ENCODE measurements around the gene ACY1. TPM values are rescaled to one million over a fixed set of nuclear protein-coding genes. Genes with fewer than 3 reads are reported as not detected.

Gene ACY1
- total RNA-seq, 1 donor from 2014 or later, result 24.5 TPM

- H3K4me1 Mint-ChIP-seq (ENCODE audit: low read depth), result peaks cover 6% of the 10 kb centered on the region
Observed at GRCh38 chr3:52037291-52037690, 54.0 kb downstream of the ACY1 start.

GRCh38 chr3:52038227-52038626 is 54.9 kb downstream of the ACY1 start:
- no peak for TF ChIP-seq CTCF (IDR thresholded peaks at IDR 0.05)
- H3K4me3 Mint-ChIP-seq (ENCODE audit: unreplicated experiment), result no peak overlapping the region
- no peaks in the 10 kb centered on the region for H3K9me3 Mint-ChIP-seq (ENCODE audit: low read depth)
- no peaks in the 10 kb centered on the region for H3K27me3 Mint-ChIP-seq (ENCODE audit: low read depth)
- H3K36me3 Mint-ChIP-seq (ENCODE audit: low read depth), result no peaks in the 10 kb centered on the region
- DNase-seq (ENCODE audit: low spot score), result no peak
- peaks cover 6% of the 10 kb centered on the region for H3K4me1 Mint-ChIP-seq (ENCODE audit: low read depth)
- H3K27ac Mint-ChIP-seq (ENCODE audit: unreplicated experiment), result no peak overlapping the region

More at GRCh38 chr3:52037291-52037690, 54.0 kb downstream of the ACY1 start:
- DNase-seq (ENCODE audit: low spot score), result no peak
- H3K4me3 Mint-ChIP-seq (ENCODE audit: unreplicated experiment), result no peak overlapping the region
- H3K27ac Mint-ChIP-seq (ENCODE audit: unreplicated experiment), result no peak overlapping the region
- no peak for TF ChIP-seq CTCF (IDR thresholded peaks at IDR 0.05)
- H3K36me3 Mint-ChIP-seq (ENCODE audit: low read depth), result no peaks in the 10 kb centered on the region
- no peaks in the 10 kb centered on the region for H3K9me3 Mint-ChIP-seq (ENCODE audit: low read depth)
- H3K27me3 Mint-ChIP-seq (ENCODE audit: low read depth), result no peaks in the 10 kb centered on the region

Other genes with a start within 250 kb of the ACY1 start
- gene IQCF6, start 204.3 kb upstream of the ACY1 start, total RNA-seq, result not detected in 3 replicates
- gene IQCF2, start 121.9 kb upstream of the ACY1 start, total RNA-seq, result not detected in 3 replicates
- not detected in 3 replicates for gene IQCF5, start 107.9 kb upstream of the ACY1 start, total RNA-seq
- not detected in 3 replicates for gene IQCF1, start 80.2 kb upstream of the ACY1 start, total RNA-seq
- gene RRP9, start 41.6 kb upstream of the ACY1 start, total RNA-seq, result 18.0 to 21.0 TPM (median 19.7 TPM) in 3 replicates
- gene PARP3, start 41.2 kb upstream of the ACY1 start, total RNA-seq, result 9.5 to 12.4 TPM (median 9.7 TPM) in 3 replicates
- 0.19 TPM in 1 of 3 replicates, not detected in the others for gene GPR62, start 28.2 kb upstream of the ACY1 start, total RNA-seq
- gene PCBP4, start 16.1 kb upstream of the ACY1 start, total RNA-seq, result 35.5 to 63.8 TPM (median 55.7 TPM) in 3 replicates
- gene ABHD14B, start 9.5 kb upstream of the ACY1 start, total RNA-seq, result 24.3 to 38.0 TPM (median 25.7 TPM) in 3 replicates
- 10.0 to 19.4 TPM (median 10.2 TPM) in 3 replicates for gene ABHD14A, start 8.5 kb upstream of the ACY1 start, total RNA-seq
- 610 to 772 TPM (median 621 TPM) in 3 replicates for gene RPL29, start 12.4 kb downstream of the ACY1 start, total RNA-seq
- gene DUSP7, start 73.0 kb downstream of the ACY1 start, total RNA-seq, result 32.5 to 33.6 TPM (median 33.3 TPM) in 3 replicates
- gene POC1A, start 170.9 kb downstream of the ACY1 start, total RNA-seq, result 5.3 to 5.7 TPM (median 5.5 TPM) in 3 replicates
- gene ALAS1, start 214.6 kb downstream of the ACY1 start, total RNA-seq, result 37.5 to 39.8 TPM (median 38.3 TPM) in 3 replicates
- gene TLR9, start 242.1 kb downstream of the ACY1 start, total RNA-seq, result 0.12 TPM in 1 of 3 replicates, not detected in the others